ENCODE results near the gene PDK4.

Gene PDK4

GRCh38 chr7:95586951-95587301, 9.4 kb downstream of the PDK4 start:
- Histone ChIP-seq H3K9ac (ENCODE audit: insufficient read length) (no peak overlapping the region), H3K27ac (no peak overlapping the region), H3K9me3 (ENCODE audit: low read depth, low read length) (no peaks in the 10 kb centered on the region), H3K36me3 (ENCODE audit: insufficient read depth, low read length) (no peaks in the 10 kb centered on the region), H3K4me3 (no peak overlapping the region)
- no peak for DNase-seq (ENCODE audit: low read depth, low spot score)
- TF ChIP-seq EZH2 (IDR thresholded peaks at IDR 0.05) (no peak), POLR2AphosphoS5 (IDR thresholded peaks at IDR 0.05; ENCODE audit: borderline replicate concordance, low read depth, low read length) (no peak), FOXP2 (optimal IDR thresholded peaks at IDR 0.05; ENCODE audit: control extremely low read depth, extremely low read length, insufficient read depth) (no peak)

GRCh38 chr7:95585426-95585789, 10.9 kb downstream of the PDK4 start:
- no peak overlapping the region for H3K9ac ChIP-seq (ENCODE audit: insufficient read length)
- no peak for DNase-seq (ENCODE audit: low read depth, low spot score)
- H3K27ac ChIP-seq = no peak overlapping the region
- no peak overlapping the region for H3K4me3 ChIP-seq
- H3K36me3 ChIP-seq (ENCODE audit: insufficient read depth, low read length) = no peaks in the 10 kb centered on the region
- H3K9me3 ChIP-seq (ENCODE audit: low read depth, low read length) = no peaks in the 10 kb centered on the region
- TF ChIP-seq POLR2AphosphoS5 (IDR thresholded peaks at IDR 0.05; ENCODE audit: borderline replicate concordance, low read depth, low read length) = no peak
- TF ChIP-seq FOXP2 (optimal IDR thresholded peaks at IDR 0.05; ENCODE audit: control extremely low read depth, extremely low read length, insufficient read depth) = no peak
- no peak for TF ChIP-seq EZH2 (IDR thresholded peaks at IDR 0.05)

- DNase-seq (ENCODE audit: low read depth, low spot score) = no peak
- Histone ChIP-seq H3K4me3 (no peak overlapping the region), H3K9me3 (ENCODE audit: low read depth, low read length) (no peaks in the 10 kb centered on the region), H3K27ac (no peak overlapping the region), H3K36me3 (ENCODE audit: insufficient read depth, low read length) (no peaks in the 10 kb centered on the region), H3K9ac (ENCODE audit: insufficient read length) (no peak overlapping the region)
- TF ChIP-seq EZH2 (IDR thresholded peaks at IDR 0.05) (no peak), POLR2AphosphoS5 (IDR thresholded peaks at IDR 0.05; ENCODE audit: borderline replicate concordance, low read depth, low read length) (no peak), FOXP2 (optimal IDR thresholded peaks at IDR 0.05; ENCODE audit: control extremely low read depth, extremely low read length, insufficient read depth) (no peak)
Measured at GRCh38 chr7:95584769-95585425, 11.4 kb downstream of the PDK4 start.

DNA sequence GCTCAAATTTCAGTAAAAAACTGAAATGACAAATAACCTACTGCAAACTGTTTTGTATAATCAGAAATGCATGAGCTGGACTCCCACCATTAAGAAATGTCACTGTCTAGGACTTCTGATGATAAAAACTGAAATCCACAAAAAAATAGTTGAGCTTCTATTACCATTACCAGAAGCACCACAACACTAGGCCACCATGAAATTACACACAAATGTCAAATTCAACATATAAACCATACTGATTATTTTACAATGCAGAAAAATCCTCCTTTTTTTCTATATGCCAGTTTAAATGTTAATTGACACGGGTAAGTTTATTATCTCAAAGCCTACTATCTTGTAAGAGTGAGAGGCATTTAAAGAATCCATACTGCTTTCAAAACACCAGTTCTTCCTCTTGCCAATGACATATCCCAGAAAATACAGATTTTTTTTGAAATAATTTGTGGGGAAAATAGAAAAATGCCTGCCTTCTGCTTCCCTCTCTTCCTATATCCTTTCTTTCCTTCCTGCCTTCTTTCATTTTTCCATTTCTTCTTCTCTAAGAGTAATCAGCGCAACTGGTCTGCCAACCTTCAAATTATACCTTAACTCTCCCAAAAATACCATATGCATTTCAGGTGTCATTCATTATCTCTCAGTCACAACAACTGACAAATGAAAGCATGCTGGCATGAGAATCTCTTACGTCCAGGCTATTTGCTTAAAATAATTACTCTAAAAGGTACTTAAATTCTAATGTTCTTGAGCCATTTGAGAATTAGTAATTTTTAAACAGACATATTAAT, 12.3 kb downstream of the PDK4 start:
- Histone ChIP-seq H3K9ac (ENCODE audit: insufficient read length) (no peak overlapping the region), H3K27ac (no peak overlapping the region), H3K9me3 (ENCODE audit: low read depth, low read length) (no peaks in the 10 kb centered on the region), H3K4me3 (no peak overlapping the region), H3K36me3 (ENCODE audit: insufficient read depth, low read length) (no peaks in the 10 kb centered on the region)
- DNase-seq (ENCODE audit: low read depth, low spot score) = no peak
- TF ChIP-seq POLR2AphosphoS5 (IDR thresholded peaks at IDR 0.05; ENCODE audit: borderline replicate concordance, low read depth, low read length) (no peak), EZH2 (IDR thresholded peaks at IDR 0.05) (no peak), FOXP2 (optimal IDR thresholded peaks at IDR 0.05; ENCODE audit: control extremely low read depth, extremely low read length, insufficient read depth) (no peak)

DNA sequence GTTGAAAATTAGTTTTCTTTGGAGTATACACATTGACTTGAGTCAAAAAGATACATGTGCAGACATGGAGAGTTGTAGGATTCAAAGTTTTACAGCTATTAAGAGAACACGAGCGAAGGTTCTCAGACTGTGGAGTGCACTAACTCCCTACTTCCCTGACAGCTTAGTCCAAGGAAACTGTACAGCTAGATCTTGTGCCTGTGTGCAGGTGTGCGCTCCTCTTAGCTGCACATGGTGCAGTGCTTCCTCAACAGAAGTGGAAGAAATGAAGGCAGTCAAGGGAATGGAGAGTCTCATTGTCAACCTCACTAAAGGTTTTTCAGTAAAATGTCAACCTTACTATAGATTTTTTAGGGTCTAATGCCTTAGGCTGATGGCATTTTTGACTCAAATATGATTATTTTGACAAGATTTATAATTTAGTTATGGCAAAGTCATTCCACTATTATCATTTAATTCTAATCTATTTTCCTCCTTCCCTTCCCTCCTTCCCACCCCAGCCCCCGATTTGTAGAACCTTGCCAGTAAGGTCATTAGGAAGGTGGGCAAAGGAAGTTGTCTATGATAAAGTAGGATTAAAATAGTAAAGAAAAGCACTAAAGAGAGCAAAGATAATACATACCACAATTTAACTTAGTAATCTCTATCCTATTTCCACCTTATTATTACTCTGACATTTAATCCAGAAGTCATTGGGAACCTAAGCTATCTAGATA, 13.6 kb downstream of the PDK4 start:
- DNase-seq (ENCODE audit: low read depth, low spot score) = no peak
- H3K9me3 ChIP-seq (ENCODE audit: low read depth, low read length) = no peaks in the 10 kb centered on the region
- H3K4me3 ChIP-seq = no peak overlapping the region
- no peaks in the 10 kb centered on the region for H3K36me3 ChIP-seq (ENCODE audit: insufficient read depth, low read length)
- H3K9ac ChIP-seq (ENCODE audit: insufficient read length) = no peak overlapping the region
- no peak for TF ChIP-seq EZH2 (IDR thresholded peaks at IDR 0.05)
- TF ChIP-seq POLR2AphosphoS5 (IDR thresholded peaks at IDR 0.05; ENCODE audit: borderline replicate concordance, low read depth, low read length) = no peak
- TF ChIP-seq FOXP2 (optimal IDR thresholded peaks at IDR 0.05; ENCODE audit: control extremely low read depth, extremely low read length, insufficient read depth) = no peak
- H3K27ac ChIP-seq = no peak overlapping the region

DNA sequence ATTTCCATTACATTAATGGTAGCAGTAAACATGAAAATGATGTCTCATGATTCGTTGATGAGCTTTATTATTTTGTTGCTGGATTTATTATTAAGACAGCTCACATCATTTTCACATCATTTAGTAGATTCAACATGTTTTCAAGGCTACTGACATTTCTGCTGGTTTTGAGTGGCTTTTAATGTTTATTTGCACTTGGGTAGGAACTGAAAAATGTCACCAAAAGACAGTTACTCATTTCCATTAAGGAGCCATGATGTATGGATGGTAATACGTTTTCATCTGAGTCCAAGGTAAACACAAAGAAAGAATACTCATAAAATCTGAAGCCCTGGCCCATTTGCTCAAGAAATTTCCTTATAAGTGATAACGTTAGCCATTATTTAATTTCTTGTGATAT, 14.8 kb downstream of the PDK4 start:
- Histone ChIP-seq H3K4me3 (no peak overlapping the region), H3K9ac (ENCODE audit: insufficient read length) (no peak overlapping the region), H3K9me3 (ENCODE audit: low read depth, low read length) (no peaks in the 10 kb centered on the region), H3K36me3 (ENCODE audit: insufficient read depth, low read length) (no peaks in the 10 kb centered on the region), H3K27ac (no peak overlapping the region)
- TF ChIP-seq POLR2AphosphoS5 (IDR thresholded peaks at IDR 0.05; ENCODE audit: borderline replicate concordance, low read depth, low read length) (no peak), EZH2 (IDR thresholded peaks at IDR 0.05) (no peak), FOXP2 (optimal IDR thresholded peaks at IDR 0.05; ENCODE audit: control extremely low read depth, extremely low read length, insufficient read depth) (no peak)
- no peak for DNase-seq (ENCODE audit: low read depth, low spot score)

- TF ChIP-seq EZH2 (IDR thresholded peaks at IDR 0.05) (no peak), FOXP2 (optimal IDR thresholded peaks at IDR 0.05; ENCODE audit: control extremely low read depth, extremely low read length, insufficient read depth) (no peak), POLR2AphosphoS5 (IDR thresholded peaks at IDR 0.05; ENCODE audit: borderline replicate concordance, low read depth, low read length) (no peak)
- H3K4me3 ChIP-seq = no peak overlapping the region
- H3K27ac ChIP-seq = no peak overlapping the region
- no peak for DNase-seq (ENCODE audit: low read depth, low spot score)
- no peaks in the 10 kb centered on the region for H3K36me3 ChIP-seq (ENCODE audit: insufficient read depth, low read length)
- no peaks in the 10 kb centered on the region for H3K9me3 ChIP-seq (ENCODE audit: low read depth, low read length)
- no peak overlapping the region for H3K9ac ChIP-seq (ENCODE audit: insufficient read length)
Measured at GRCh38 chr7:95579318-95579717, 17.0 kb downstream of the PDK4 start.

DNA sequence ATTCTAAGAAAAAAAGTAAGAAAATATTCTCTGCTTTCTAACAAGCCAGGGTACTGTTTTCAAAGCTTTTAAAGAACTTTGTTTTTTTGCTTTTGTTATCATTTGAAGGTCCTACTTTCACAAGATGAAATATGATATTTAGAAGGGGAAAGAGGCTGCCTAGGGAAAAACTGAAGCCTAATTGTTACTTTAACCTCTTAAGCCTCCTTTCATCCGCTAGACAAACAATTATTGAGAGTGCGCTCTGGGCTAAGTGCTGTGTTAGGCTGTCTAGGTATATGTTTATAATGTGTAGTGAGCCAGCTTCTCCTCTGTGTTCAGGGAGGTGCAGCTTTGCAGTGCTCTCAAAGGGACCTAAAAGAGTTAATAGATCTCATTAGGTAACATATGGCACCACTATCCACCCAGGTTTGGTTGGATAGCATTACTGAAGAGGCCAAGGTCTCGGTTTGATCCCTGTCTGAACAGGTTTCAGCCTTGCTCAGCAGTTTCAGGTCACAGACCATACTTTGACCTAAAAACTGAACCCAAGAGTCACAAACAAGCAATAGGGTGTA, 17.9 kb downstream of the PDK4 start:
- H3K4me3 ChIP-seq = no peak overlapping the region
- H3K9me3 ChIP-seq (ENCODE audit: low read depth, low read length) = no peaks in the 10 kb centered on the region
- DNase-seq (ENCODE audit: low read depth, low spot score) = no peak
- H3K36me3 ChIP-seq (ENCODE audit: insufficient read depth, low read length) = no peaks in the 10 kb centered on the region
- no peak overlapping the region for H3K9ac ChIP-seq (ENCODE audit: insufficient read length)
- TF ChIP-seq EZH2 (IDR thresholded peaks at IDR 0.05) = no peak
- TF ChIP-seq POLR2AphosphoS5 (IDR thresholded peaks at IDR 0.05; ENCODE audit: borderline replicate concordance, low read depth, low read length) = no peak
- TF ChIP-seq FOXP2 (optimal IDR thresholded peaks at IDR 0.05; ENCODE audit: control extremely low read depth, extremely low read length, insufficient read depth) = no peak
- H3K27ac ChIP-seq = no peak overlapping the region
